Measurements from ENCODE around the gene CDC7. TPM values are rescaled to one million over a fixed set of nuclear protein-coding genes. Genes with fewer than 3 reads are reported as not detected.

Gene CDC7
- total RNA-seq, 1 experiment from 2014 or later = 15.6 TPM

DNA sequence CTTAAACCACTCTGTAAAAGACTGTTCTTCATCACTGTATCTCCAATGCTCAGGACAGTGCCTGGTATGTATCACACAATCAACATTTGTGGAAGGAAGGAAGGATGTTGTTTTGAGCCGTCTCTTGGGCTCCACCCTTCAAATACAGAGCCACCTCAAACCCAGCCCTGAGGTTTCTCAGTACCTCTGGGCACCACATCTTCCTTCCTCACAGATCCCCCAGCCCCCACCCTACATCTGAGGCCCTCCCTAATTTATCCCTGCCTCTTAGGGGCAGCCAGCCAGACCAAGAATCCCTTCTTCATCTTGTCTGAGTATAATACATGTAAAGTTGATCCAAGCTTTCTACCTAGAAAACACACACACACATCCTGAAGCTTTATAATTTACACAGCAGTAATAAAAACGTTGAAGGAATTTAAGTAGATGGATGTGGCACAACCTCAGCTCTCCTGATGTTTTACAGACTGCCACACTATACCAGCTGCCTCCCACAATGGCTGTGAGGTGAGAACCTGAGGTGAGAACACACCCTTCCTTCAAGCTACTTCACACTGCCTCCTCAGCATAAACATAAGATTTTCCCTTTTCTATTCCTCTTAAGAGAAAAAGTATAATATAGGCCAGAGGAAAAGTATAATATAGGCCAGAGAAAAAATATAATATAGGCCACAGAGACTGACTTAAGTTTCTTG, 48.5 kb downstream of the CDC7 start:
- CTCF ChIA-PET = interaction anchor here (0.7 kb wide), 1 partner anchor 260 kb away, joined by 3 read pairs; no protein-coding TSS in a partner anchor
- Mint-ChIP-seq H3K4me3 (ENCODE audit: low read depth, unreplicated experiment) (no peak overlapping the region), H3K9me3 (ENCODE audit: low read depth, unreplicated experiment) (no peaks in the 10 kb centered on the region), H3K27me3 (ENCODE audit: unreplicated experiment) (no peaks in the 10 kb centered on the region), H3K4me1 (ENCODE audit: low read depth, unreplicated experiment) (no peaks in the 10 kb centered on the region), H3K27ac (ENCODE audit: unreplicated experiment) (no peak overlapping the region), H3K36me3 (ENCODE audit: insufficient read depth, unreplicated experiment) (no peaks in the 10 kb centered on the region)
- intact Hi-C loops (cut with micrococcal nuclease; ENCODE audit: unreplicated experiment) = no loop called here
- TF ChIP-seq, protein P1, sequence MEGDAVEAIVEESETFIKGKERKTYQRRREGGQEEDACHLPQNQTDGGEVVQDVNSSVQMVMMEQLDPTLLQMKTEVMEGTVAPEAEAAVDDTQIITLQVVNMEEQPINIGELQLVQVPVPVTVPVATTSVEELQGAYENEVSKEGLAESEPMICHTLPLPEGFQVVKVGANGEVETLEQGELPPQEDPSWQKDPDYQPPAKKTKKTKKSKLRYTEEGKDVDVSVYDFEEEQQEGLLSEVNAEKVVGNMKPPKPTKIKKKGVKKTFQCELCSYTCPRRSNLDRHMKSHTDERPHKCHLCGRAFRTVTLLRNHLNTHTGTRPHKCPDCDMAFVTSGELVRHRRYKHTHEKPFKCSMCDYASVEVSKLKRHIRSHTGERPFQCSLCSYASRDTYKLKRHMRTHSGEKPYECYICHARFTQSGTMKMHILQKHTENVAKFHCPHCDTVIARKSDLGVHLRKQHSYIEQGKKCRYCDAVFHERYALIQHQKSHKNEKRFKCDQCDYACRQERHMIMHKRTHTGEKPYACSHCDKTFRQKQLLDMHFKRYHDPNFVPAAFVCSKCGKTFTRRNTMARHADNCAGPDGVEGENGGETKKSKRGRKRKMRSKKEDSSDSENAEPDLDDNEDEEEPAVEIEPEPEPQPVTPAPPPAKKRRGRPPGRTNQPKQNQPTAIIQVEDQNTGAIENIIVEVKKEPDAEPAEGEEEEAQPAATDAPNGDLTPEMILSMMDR (IDR thresholded peaks at IDR 0.05; ENCODE audit: unreplicated experiment) = no peak
- no TSS peak for BruUV-seq (replicated peaks)
- no peak for DNase-seq

DNA sequence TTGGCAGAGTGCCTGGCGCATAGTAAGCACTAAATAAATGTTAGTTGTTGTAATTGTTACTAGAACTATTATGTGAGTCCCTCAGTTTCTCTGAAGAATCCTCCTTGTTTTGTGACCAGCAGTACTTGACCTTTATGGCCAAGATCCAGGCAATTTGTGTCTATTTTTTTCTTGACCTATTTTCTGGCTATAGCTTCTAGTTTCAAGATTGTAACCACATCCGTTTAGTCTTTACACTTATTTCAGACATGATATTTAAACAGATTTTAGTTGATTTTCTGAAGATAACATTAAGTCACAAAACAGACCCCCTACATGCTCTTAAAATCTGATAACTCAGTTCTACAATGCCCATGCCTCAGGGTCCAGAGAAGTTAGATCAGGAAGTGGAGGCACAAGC, 50.3 kb downstream of the CDC7 start:
- TF ChIP-seq, protein P1 (IDR thresholded peaks at IDR 0.05; ENCODE audit: unreplicated experiment) = no peak
- intact Hi-C loops (cut with micrococcal nuclease; ENCODE audit: unreplicated experiment) = no loop called here
- DNase-seq = no peak
- BruUV-seq (replicated peaks) = no TSS peak
- Mint-ChIP-seq H3K27me3 (ENCODE audit: unreplicated experiment) (no peaks in the 10 kb centered on the region), H3K27ac (ENCODE audit: unreplicated experiment) (no peak overlapping the region), H3K4me1 (ENCODE audit: low read depth, unreplicated experiment) (no peaks in the 10 kb centered on the region), H3K4me3 (ENCODE audit: low read depth, unreplicated experiment) (no peak overlapping the region), H3K36me3 (ENCODE audit: insufficient read depth, unreplicated experiment) (no peaks in the 10 kb centered on the region), H3K9me3 (ENCODE audit: low read depth, unreplicated experiment) (no peaks in the 10 kb centered on the region)
- CTCF ChIA-PET = no interaction called here

DNA sequence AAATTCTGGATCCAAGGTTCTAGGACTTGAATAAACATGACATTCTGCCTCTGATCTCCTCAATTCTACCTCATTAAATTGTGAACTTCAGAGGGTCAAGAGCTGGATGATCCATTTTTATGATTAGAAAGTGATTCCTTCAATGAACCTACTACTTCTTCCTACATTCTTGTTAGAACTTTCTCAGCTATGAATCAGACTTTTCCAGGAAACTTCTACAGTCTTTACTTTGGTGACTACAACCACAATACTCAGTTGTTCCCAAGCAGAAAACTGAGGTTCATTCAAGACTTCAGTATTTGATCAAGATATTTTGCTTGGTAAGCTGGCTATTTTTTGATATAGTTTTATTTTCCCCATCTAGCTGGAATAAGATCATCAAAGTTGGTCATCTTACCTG, 51.4 kb downstream of the CDC7 start:
- Mint-ChIP-seq H3K27me3 (ENCODE audit: unreplicated experiment) (no peaks in the 10 kb centered on the region), H3K9me3 (ENCODE audit: low read depth, unreplicated experiment) (no peaks in the 10 kb centered on the region), H3K4me3 (ENCODE audit: low read depth, unreplicated experiment) (no peak overlapping the region), H3K36me3 (ENCODE audit: insufficient read depth, unreplicated experiment) (no peaks in the 10 kb centered on the region), H3K4me1 (ENCODE audit: low read depth, unreplicated experiment) (no peaks in the 10 kb centered on the region), H3K27ac (ENCODE audit: unreplicated experiment) (no peak overlapping the region)
- TF ChIP-seq, protein P1 (IDR thresholded peaks at IDR 0.05; ENCODE audit: unreplicated experiment) = no peak
- intact Hi-C loops (cut with micrococcal nuclease; ENCODE audit: unreplicated experiment) = no loop called here
- no peak for DNase-seq
- CTCF ChIA-PET = no interaction called here
- BruUV-seq (replicated peaks) = no TSS peak

DNA sequence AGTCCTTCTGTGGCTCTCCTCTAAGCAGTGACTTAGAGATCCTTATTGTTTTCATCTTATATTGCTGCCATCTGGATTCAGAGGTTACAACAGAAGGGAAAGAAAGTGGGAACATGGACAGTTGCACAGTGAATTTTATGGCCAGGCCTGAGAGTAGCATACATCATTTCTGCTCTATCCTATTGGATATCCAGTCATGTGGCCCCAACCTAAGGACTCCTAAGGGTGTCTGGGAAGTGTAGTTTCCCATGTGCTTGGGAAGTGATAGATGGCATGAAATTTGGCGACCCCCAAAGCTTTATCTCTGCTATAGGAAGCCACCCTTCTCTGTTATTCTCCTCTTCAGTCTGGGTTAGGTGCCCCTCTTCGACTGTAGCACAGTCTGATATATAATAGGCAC, 51.9 kb downstream of the CDC7 start:
- no peaks in the 10 kb centered on the region for H3K27me3 Mint-ChIP-seq (ENCODE audit: unreplicated experiment)
- BruUV-seq (replicated peaks) = no TSS peak
- CTCF ChIA-PET = no interaction called here
- H3K4me3 Mint-ChIP-seq (ENCODE audit: low read depth, unreplicated experiment) = no peak overlapping the region
- no peak overlapping the region for H3K27ac Mint-ChIP-seq (ENCODE audit: unreplicated experiment)
- no peaks in the 10 kb centered on the region for H3K36me3 Mint-ChIP-seq (ENCODE audit: insufficient read depth, unreplicated experiment)
- intact Hi-C loops (cut with micrococcal nuclease; ENCODE audit: unreplicated experiment) = no loop called here
- DNase-seq = no peak
- TF ChIP-seq, protein P1 (IDR thresholded peaks at IDR 0.05; ENCODE audit: unreplicated experiment) = no peak
- no peaks in the 10 kb centered on the region for H3K4me1 Mint-ChIP-seq (ENCODE audit: low read depth, unreplicated experiment)
- no peaks in the 10 kb centered on the region for H3K9me3 Mint-ChIP-seq (ENCODE audit: low read depth, unreplicated experiment)
